ENCODE results near the gene CCL2.

The CCL2 gene

DNA sequence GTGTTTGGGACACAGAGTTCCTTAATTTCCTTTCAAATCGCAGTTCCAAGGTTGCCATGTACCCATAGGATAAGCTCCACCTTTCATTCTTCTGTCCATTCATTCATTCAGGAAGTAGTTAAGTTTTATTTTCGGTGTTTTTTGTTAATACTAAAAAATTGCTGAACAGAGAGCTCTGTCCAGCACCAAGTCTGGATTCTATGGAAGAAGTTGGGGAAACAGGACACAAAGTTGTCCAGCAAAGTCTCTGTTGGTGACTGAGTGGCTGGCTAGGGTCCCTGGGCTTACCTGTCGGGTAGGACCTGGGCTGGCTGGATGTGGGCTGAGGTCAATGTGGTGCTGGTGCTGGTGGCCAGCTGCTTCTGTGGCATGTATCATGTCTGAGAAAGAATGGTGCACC, 17.6 kb upstream of the CCL2 start:
- in situ Hi-C loops (cut with HindIII; ENCODE audit: low sequenced_read_pairs): loop anchor here (5.0 kb wide), 1 partner anchor 65 kb away; no protein-coding TSS in a partner anchor

- in situ Hi-C loops (cut with HindIII; ENCODE audit: low sequenced_read_pairs): no loop called here
Measured at GRCh38 chr17:34241062-34241461, 14.0 kb upstream of the CCL2 start.

DNA sequence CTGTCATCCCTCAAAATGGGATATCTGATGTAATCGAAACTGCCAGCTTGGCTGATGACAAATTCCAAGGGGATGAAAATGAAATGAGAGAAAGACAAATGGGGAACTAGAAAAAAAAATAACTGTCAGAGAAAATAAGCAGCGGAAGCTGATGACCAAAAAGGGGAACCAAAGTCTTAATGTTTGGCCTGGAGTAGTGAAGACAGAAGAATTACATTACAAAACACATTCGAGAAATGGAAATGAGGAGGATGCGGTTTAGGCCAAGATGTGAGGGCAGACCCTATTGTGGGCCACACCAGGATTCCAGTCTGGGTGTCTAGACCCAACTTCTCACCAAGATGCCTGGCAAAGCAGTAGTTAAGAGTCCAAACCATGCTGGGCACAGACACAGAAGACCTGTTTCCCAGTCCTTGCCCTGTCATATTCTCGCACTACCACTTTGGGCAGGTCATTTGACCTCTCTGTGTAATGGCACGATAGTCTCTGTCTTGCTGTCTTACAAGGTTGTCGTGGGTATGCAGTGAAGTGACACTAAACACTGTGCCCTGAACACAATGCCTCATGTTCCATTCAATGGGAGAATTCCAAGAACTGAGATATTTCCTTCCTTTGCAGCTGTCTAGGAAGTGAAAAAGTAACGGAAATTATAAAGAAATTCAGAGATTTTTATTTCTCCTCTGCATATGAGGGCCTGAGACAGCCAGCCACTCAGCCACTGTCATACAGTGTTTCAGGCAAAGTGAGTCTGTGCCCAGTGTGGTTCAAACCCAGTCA, 12.3 kb upstream of the CCL2 start:
- in situ Hi-C loops (cut with HindIII; ENCODE audit: low sequenced_read_pairs): no loop called here

- in situ Hi-C loops (cut with HindIII; ENCODE audit: low sequenced_read_pairs): no loop called here
Measured at GRCh38 chr17:34243364-34244320, 11.4 kb upstream of the CCL2 start.

DNA sequence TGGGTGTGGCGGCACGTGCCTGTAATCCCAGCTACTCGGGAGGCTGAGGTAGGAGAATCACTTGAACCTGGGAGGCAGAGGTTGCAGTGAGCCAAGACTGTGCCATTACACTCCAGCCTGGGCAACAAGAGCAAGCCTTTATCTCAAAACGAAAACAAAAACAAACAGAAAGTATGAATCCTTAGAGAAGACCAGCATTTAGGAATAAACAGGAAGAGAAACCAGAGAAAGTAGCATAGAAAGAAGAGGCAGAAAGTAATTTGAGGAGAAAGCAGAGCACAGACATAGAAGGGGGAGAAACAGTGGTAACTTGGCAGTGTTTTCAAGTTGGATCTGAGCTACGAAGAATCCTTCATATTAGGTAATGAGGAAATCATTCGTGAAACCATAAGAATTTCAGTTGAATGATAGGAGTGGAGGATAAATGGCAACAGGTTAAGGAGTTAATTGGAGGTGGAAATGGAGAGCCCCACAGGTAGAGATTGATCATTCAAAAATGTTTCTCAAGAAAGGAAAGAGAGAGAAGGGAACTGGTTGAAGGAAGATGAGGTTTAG, 9.7 kb upstream of the CCL2 start:
- in situ Hi-C loops (cut with HindIII; ENCODE audit: low sequenced_read_pairs): no loop called here

DNA sequence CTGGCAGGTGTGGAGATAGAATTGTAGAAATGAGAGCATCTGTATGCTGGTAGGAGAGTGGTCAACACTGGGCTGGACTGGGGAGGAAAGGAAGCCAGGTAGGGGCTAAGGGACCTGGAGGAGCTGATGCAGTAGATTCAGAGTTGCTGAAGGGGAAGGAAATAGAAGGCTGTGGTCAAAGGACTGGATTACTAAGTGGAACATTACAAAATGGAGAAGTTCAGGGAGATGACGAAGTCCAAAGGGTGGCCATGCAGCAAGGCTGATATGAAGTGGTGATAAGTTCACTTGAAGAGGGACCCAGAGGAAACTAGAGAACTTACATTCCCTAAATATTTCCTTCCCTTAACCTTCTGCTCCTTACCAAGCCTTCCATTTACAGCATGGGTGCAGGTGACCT, 8.6 kb upstream of the CCL2 start:
- in situ Hi-C loops (cut with HindIII; ENCODE audit: low sequenced_read_pairs): no loop called here

DNA sequence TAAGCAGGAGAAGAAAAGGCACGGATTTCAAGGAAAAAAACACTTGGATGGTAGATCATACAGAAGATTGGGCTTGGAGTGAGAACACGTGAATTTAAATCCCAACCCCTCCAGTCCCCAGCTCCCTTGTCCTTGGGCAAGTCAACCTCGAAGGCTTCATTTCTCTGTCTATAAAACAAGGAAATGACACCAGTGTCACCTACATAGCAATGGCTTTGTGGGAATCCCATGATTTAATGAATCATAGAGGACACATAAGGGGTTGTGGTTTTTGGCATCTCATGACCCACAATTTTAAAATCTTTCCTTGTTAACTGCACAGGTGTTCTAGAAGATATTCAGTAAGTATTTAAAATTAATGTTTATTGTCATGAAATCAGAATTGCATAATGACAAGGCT, 8.2 kb upstream of the CCL2 start:
- in situ Hi-C loops (cut with HindIII; ENCODE audit: low sequenced_read_pairs): no loop called here

DNA sequence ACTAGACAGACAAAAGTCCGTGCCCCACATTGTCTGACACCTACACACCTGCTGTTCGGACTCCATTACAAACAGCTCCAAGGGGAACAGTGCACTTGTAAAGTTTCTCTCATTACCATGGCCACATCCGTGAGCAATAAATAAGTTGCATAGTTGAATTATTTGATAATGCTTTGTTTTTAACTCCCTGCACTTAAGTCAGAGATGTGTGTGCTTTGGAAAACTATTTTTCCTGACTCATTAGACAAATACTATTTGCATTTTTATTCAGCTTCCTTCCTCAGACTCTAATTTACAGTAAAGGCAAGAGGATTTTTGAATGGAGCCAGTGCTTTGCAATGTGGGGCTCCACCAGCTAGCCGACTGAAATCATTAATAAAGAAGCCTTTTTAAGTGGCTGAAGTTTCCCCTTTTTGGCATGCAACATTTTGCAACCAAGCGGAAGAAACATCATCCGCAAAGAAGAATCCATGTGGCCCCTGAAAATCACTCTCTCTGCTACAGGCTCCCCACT, 6.5 kb upstream of the CCL2 start:
- in situ Hi-C loops (cut with HindIII; ENCODE audit: low sequenced_read_pairs): no loop called here

GRCh38 chr17:34249061-34249460, 6.0 kb upstream of the CCL2 start:
- in situ Hi-C loops (cut with HindIII; ENCODE audit: low sequenced_read_pairs): no loop called here

GRCh38 chr17:34249478-34249877, 5.6 kb upstream of the CCL2 start:
- in situ Hi-C loops (cut with HindIII; ENCODE audit: low sequenced_read_pairs): no loop called here

GRCh38 chr17:34251186-34251585, 3.9 kb upstream of the CCL2 start:
- in situ Hi-C loops (cut with HindIII; ENCODE audit: low sequenced_read_pairs): no loop called here

- in situ Hi-C loops (cut with HindIII; ENCODE audit: low sequenced_read_pairs): no loop called here
Measured at GRCh38 chr17:34252095-34252443, 3.0 kb upstream of the CCL2 start.

DNA sequence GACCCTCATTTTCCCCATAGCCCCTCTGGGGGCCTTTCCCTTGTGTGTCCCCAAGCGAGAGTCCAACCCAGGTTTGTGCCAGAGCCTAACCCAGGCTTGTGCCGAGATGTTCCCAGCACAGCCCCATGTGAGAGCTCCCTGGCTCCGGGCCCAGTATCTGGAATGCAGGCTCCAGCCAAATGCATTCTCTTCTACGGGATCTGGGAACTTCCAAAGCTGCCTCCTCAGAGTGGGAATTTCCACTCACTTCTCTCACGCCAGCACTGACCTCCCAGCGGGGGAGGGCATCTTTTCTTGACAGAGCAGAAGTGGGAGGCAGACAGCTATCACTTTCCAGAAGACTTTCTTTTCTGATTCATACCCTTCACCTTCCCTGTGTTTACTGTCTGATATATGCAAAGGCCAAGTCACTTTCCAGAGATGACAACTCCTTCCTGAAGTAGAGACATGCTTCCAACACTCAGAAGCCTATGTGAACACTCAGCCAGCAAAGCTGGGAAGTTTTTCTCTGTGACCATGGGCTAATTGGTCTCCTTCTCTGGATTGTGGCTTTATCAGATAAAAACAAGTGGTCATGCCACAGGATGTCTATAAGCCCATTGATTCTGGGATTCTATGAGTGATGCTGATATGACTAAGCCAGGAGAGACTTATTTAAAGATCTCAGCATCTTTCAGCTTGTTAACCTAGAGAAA, 2.5 kb upstream of the CCL2 start:
- in situ Hi-C loops (cut with HindIII; ENCODE audit: low sequenced_read_pairs): no loop called here

GRCh38 chr17:34253139-34253525, 2.0 kb upstream of the CCL2 start:
- in situ Hi-C loops (cut with HindIII; ENCODE audit: low sequenced_read_pairs): no loop called here

- in situ Hi-C loops (cut with HindIII; ENCODE audit: low sequenced_read_pairs): no loop called here
Measured at GRCh38 chr17:34254146-34254545, 939 bp upstream of the CCL2 start.

DNA sequence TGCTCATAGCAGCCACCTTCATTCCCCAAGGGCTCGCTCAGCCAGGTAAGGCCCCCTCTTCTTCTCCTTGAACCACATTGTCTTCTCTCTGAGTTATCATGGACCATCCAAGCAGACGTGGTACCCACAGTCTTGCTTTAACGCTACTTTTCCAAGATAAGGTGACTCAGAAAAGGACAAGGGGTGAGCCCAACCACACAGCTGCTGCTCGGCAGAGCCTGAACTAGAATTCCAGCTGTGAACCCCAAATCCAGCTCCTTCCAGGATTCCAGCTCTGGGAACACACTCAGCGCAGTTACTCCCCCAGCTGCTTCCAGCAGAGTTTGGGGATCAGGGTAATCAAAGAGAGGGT, 272 bp downstream of the CCL2 start:
- in situ Hi-C loops (cut with HindIII; ENCODE audit: low sequenced_read_pairs): no loop called here

GRCh38 chr17:34255841-34256240, 756 bp downstream of the CCL2 start:
- in situ Hi-C loops (cut with HindIII; ENCODE audit: low sequenced_read_pairs): no loop called here

DNA sequence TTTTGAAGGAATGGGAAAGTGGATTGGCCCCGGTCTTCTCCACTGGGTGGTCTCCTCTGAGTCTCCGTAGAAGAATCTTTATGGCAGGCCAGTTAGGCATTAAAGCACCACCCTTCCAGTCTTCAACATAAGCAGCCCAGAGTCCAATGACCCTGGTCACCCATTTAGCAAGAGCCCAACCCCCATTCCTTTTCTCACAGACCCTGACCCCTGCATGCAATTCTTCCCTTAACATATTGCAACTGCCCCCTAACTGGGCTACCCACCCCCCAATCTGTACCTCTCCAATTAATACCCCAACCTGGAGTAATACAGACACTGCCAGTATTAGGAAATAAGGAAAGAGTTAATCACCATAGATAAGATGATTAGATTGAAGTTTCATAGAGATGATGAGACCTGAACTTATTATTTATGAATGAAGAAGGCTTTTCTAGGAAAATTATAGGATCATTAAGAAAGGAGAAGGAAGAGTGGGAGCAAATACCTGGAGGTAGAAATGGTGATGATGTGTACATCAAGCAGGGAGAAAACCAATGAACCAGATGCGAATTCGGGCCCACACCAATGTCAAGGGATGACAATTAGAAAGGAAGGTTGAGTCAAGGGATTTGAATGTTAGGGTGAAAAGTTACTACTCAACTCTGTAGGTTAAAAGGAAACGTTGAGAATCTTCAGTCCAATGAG, 2.4 kb downstream of the CCL2 start:
- in situ Hi-C loops (cut with HindIII; ENCODE audit: low sequenced_read_pairs): no loop called here

DNA sequence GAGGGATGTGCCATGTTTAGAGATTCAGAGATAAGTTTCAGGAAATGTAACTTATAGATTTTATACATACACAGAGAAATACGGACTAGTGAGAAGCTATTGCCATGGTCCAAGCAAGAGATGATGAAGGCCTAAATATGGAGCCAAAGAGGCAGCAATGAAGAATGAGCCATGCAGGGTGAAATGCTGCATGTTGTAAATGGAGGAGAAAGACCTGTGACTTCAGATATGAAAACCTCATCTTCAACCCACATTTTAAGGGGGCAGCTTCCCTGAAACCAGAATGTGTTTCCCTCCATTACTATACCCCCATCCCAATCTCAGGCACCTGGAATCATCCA, 2.9 kb downstream of the CCL2 start:
- in situ Hi-C loops (cut with HindIII; ENCODE audit: low sequenced_read_pairs): no loop called here

DNA sequence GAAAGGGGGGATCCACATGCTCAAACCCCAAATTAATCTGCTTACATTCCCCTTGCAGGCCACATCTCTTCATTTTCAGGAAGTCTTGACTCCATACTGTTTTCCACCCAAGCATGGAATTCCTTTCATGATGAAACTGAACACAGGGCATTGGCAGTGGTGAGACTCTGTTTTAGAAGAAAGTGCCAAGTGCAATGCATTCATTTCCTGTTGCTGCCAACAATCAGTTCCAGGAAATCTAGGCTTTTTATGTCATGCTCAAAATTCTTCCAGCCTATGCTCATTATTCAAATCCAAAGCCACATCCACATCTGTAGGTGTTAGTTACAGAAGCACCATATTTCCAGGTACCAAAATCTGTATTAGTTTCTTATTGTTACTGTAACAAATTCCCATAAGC, 4.1 kb downstream of the CCL2 start:
- in situ Hi-C loops (cut with HindIII; ENCODE audit: low sequenced_read_pairs): no loop called here

- in situ Hi-C loops (cut with HindIII; ENCODE audit: low sequenced_read_pairs): no loop called here
Measured at GRCh38 chr17:34260861-34261260, 5.8 kb downstream of the CCL2 start.
